GM12878 (cell line): ENCODE data around the gene CARM1. TPM values are rescaled to one million over a fixed set of nuclear protein-coding genes. Genes with fewer than 3 reads are reported as not detected.

Experiments used
- BCL3 ChIP-seq: IDR thresholded peaks from 2 replicates; pipeline ENCODE4 v1.6.1; 2011; ENCODE audit warnings: borderline replicate concordance, low read depth, mild to moderate bottlenecking, moderate library complexity, low read length; ENCODE audit not compliant: insufficient read depth, poor library complexity, severe bottlenecking
- EGR1 ChIP-seq, 2 experiments: IDR thresholded peaks; 1 replicate in 1 of 2; 2 replicates in 1 of 2; pipeline ENCODE4 v1.6.1; 2011 to 2012; ENCODE audit warnings: low read depth in 2 of 2, low read length in 2 of 2, borderline replicate concordance in 1 of 2, mild to moderate bottlenecking in 1 of 2, moderate library complexity in 1 of 2
- HDAC6 ChIP-seq: fragments of 200-600 bp; sonication (generic); IDR thresholded peaks from one replicate; pipeline ENCODE4 v1.8.0; 2017; ENCODE audit warnings: antibody characterized with exemption; ENCODE audit not compliant: unreplicated experiment
- IKZF2 ChIP-seq, 2 experiments: fragments of 450-650 bp; IDR thresholded peaks; 2 replicates each; pipeline ENCODE4 v1.6.1; 2017; ENCODE audit warnings: mild to moderate bottlenecking in 2 of 2, moderate library complexity in 2 of 2
- KAT2A ChIP-seq: conservative IDR thresholded peaks from 2 replicates; pipeline ENCODE4 v1.6.1; 2011; ENCODE audit warnings: low read depth, low read length; ENCODE audit not compliant: control insufficient read depth
- KLF5 ChIP-seq: fragments of 450-650 bp; IDR thresholded peaks from 2 replicates; pipeline ENCODE4 v1.6.1; 2014; ENCODE audit warnings: mild to moderate bottlenecking; ENCODE audit not compliant: partially characterized antibody
- LARP7 ChIP-seq: fragments of 450-650 bp; IDR thresholded peaks from 2 replicates; pipeline ENCODE4 v1.6.1; 2017; ENCODE audit warnings: mild to moderate bottlenecking
- MTA2 ChIP-seq: fragments of 450-650 bp; IDR thresholded peaks from 2 replicates; pipeline ENCODE4 v1.6.1; 2016; ENCODE audit warnings: low read depth, mild to moderate bottlenecking, moderate library complexity
- NFIC ChIP-seq: IDR thresholded peaks from 2 replicates; pipeline ENCODE4 v1.6.1; 2012; ENCODE audit warnings: low read depth, mild to moderate bottlenecking, inconsistent platforms, low read length, moderate library complexity
- NR2C2 ChIP-seq: IDR thresholded peaks from 2 replicates; pipeline ENCODE4 v1.6.1; 2011; ENCODE audit warnings: borderline replicate concordance, low read depth; ENCODE audit not compliant: control insufficient read depth, insufficient read length
- POLR2A ChIP-seq: IDR thresholded peaks from 2 replicates; pipeline ENCODE4 v1.6.1; 2011; ENCODE audit warnings: low read depth, mild to moderate bottlenecking, low read length
- TARDBP ChIP-seq: IDR thresholded peaks from 2 replicates; pipeline ENCODE4 v1.6.1; 2016; ENCODE audit warnings: borderline replicate concordance
- TCF12 ChIP-seq: IDR thresholded peaks from 2 replicates; pipeline ENCODE4 v1.6.1; 2011; ENCODE audit warnings: low read depth, mild to moderate bottlenecking, low read length
- ZNF384 ChIP-seq: IDR thresholded peaks from 2 replicates; pipeline ENCODE4 v1.6.1; 2012; ENCODE audit warnings: low read depth, mild to moderate bottlenecking, low read length, improper control_type of control experiment, borderline replicate concordance
- polyA plus RNA-seq, 11 experiments: library from polyadenylated mRNA; depleted of rRNA in 4 of 11; unstranded in 6 of 11; stranded (reverse) in 5 of 11; fragments of >200 nt; fragmentation: Nextera tagmentation in 4 of 11; fragmentation: Illumina TruSeq in 1 of 11; extraction: Ambion mirVana in 4 of 11; extraction: Trizol in 1 of 11; gene quantifications; 1 replicate in 1 of 11; 2 replicates in 10 of 11; pipeline versions ENCODE4 v1.2.1 to v1.2.3, GENCODE V29; 2011 to 2016; ENCODE audit warnings: inconsistent platforms in 2 of 11, missing spikeins in 2 of 11, low read depth in 1 of 11
- total RNA-seq, 4 experiments: library from RNA; depleted of rRNA in 3 of 4; stranded (reverse); fragments of >200 nt in 3 of 4; fragmentation: Illumina TruSeq in 1 of 4; extraction: Trizol in 1 of 4; gene quantifications; 2 replicates each; pipeline versions ENCODE4 v1.2.1 to v1.2.3, GENCODE V29; 2013 to 2021
- TF ChIP-seq, protein P1 (sequence below): IDR thresholded peaks from 2 replicates; pipeline ENCODE4 v1.6.1; 2012; ENCODE audit warnings: low read length, inconsistent platforms
- TF ChIP-seq, protein P2 (sequence below): fragments of 450-650 bp; formaldehyde crosslinking; IDR thresholded peaks from 2 replicates; pipeline ENCODE4 v1.4.0; 2020; ENCODE audit warnings: mild to moderate bottlenecking, moderate library complexity
- TF ChIP-seq, protein P3 (sequence below): fragments of 450-650 bp; IDR thresholded peaks from 2 replicates; pipeline ENCODE4 v1.6.1; 2018; ENCODE audit warnings: mild to moderate bottlenecking, low read depth, moderate library complexity; ENCODE audit not compliant: partially characterized antibody

Gene CARM1
- total and polyA plus RNA-seq, 10 of the 15 experiments (the other 5 are each of a cell fraction or from before 2014, with no cell fraction given), result 0.45 to 116 (median 39.7) TPM

GRCh38 chr19:10836479-10837330 is 34.6 kb upstream of the CARM1 start (continued):
- no peak for TF ChIP-seq KAT2A
- 0 out of 2 replicates have a peak, but pooled peaks have one; percentile 22 for TF ChIP-seq MTA2
- no peak for TF ChIP-seq EGR1 (IDR thresholded peaks at IDR 0.05; ENCODE audit: borderline replicate concordance in 1 of 2, low read depth in 2 of 2, low read length in 2 of 2)
- no peak for TF ChIP-seq ZNF384
- TF ChIP-seq TARDBP, result peak; percentile 67; the same call in 1 of the 2 replicates
- peak; percentile 38 for TF ChIP-seq HDAC6
- no peak for TF ChIP-seq POLR2A
- TF ChIP-seq TCF12, result 0 out of 2 replicates have a peak, but pooled peaks have one; percentile 16
- TF ChIP-seq, protein P1, sequence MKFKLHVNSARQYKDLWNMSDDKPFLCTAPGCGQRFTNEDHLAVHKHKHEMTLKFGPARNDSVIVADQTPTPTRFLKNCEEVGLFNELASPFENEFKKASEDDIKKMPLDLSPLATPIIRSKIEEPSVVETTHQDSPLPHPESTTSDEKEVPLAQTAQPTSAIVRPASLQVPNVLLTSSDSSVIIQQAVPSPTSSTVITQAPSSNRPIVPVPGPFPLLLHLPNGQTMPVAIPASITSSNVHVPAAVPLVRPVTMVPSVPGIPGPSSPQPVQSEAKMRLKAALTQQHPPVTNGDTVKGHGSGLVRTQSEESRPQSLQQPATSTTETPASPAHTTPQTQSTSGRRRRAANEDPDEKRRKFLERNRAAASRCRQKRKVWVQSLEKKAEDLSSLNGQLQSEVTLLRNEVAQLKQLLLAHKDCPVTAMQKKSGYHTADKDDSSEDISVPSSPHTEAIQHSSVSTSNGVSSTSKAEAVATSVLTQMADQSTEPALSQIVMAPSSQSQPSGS, result no peak
- no peak for TF ChIP-seq BCL3
- TF ChIP-seq NFIC, result no peak; the same call in 1 of the 2 replicates
- 0 out of 2 replicates have a peak, but pooled peaks have one; percentile 37 for TF ChIP-seq LARP7
- TF ChIP-seq NR2C2, result no peak
- no peak for TF ChIP-seq KLF5
- TF ChIP-seq, protein P2, sequence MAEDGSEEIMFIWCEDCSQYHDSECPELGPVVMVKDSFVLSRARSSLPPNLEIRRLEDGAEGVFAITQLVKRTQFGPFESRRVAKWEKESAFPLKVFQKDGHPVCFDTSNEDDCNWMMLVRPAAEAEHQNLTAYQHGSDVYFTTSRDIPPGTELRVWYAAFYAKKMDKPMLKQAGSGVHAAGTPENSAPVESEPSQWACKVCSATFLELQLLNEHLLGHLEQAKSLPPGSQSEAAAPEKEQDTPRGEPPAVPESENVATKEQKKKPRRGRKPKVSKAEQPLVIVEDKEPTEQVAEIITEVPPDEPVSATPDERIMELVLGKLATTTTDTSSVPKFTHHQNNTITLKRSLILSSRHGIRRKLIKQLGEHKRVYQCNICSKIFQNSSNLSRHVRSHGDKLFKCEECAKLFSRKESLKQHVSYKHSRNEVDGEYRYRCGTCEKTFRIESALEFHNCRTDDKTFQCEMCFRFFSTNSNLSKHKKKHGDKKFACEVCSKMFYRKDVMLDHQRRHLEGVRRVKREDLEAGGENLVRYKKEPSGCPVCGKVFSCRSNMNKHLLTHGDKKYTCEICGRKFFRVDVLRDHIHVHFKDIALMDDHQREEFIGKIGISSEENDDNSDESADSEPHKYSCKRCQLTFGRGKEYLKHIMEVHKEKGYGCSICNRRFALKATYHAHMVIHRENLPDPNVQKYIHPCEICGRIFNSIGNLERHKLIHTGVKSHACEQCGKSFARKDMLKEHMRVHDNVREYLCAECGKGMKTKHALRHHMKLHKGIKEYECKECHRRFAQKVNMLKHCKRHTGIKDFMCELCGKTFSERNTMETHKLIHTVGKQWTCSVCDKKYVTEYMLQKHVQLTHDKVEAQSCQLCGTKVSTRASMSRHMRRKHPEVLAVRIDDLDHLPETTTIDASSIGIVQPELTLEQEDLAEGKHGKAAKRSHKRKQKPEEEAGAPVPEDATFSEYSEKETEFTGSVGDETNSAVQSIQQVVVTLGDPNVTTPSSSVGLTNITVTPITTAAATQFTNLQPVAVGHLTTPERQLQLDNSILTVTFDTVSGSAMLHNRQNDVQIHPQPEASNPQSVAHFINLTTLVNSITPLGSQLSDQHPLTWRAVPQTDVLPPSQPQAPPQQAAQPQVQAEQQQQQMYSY, result peak; percentile 79
- TF ChIP-seq, protein P3, sequence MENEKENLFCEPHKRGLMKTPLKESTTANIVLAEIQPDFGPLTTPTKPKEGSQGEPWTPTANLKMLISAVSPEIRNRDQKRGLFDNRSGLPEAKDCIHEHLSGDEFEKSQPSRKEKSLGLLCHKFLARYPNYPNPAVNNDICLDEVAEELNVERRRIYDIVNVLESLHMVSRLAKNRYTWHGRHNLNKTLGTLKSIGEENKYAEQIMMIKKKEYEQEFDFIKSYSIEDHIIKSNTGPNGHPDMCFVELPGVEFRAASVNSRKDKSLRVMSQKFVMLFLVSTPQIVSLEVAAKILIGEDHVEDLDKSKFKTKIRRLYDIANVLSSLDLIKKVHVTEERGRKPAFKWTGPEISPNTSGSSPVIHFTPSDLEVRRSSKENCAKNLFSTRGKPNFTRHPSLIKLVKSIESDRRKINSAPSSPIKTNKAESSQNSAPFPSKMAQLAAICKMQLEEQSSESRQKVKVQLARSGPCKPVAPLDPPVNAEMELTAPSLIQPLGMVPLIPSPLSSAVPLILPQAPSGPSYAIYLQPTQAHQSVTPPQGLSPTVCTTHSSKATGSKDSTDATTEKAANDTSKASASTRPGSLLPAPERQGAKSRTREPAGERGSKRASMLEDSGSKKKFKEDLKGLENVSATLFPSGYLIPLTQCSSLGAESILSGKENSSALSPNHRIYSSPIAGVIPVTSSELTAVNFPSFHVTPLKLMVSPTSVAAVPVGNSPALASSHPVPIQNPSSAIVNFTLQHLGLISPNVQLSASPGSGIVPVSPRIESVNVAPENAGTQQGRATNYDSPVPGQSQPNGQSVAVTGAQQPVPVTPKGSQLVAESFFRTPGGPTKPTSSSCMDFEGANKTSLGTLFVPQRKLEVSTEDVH, result no peak
- peak in 1 of 2 experiments; percentile 35; a peak in 2 of 4 replicates for TF ChIP-seq IKZF2 (IDR thresholded peaks at IDR 0.05)
